OCI-LY7 (cell line): ENCODE results near the gene CASP8. TPM values are rescaled to one million over a fixed set of nuclear protein-coding genes. Genes with fewer than 3 reads are reported as not detected.
"Not testable (repeated sequence)": the region's sequence is repeated elsewhere in the genome, so short reads cannot be mapped to it uniquely, and the experiment has no call there.

Experiments used
- BruUV-seq: library from RNA; stranded (reverse); fragments of 400-500 nt; replicated peaks from 2 replicates; lab custom pipeline; 2021; lab: Mats Ljungman, UMichigan
- CTCF ChIA-PET: fragments of 300-600 bp; sonication (Branson Sonifier 250); formaldehyde crosslinking; loops from one replicate; lab custom pipeline; 2022; ENCODE audit warnings: antibody characterized with exemption; ENCODE audit not compliant: unreplicated experiment; lab: Charles Lee
- POLR2A ChIA-PET: fragments of 300-600 bp; sonication (Branson Sonifier 250); formaldehyde crosslinking; loops from one replicate; lab custom pipeline; 2022; ENCODE audit warnings: antibody characterized with exemption; lab: Charles Lee
- DNase-seq: peaks from one replicate; pipeline ENCODE4 v3.0.0-alpha.2; 2015; ENCODE audit warnings: low spot score
- H2AFZ ChIP-seq: fragments of 200-600 bp; sonication (generic), shearing (Covaris generic); 2 replicates; pipeline ENCODE4 v1.6.1; 2014; ENCODE audit warnings: mild to moderate bottlenecking, antibody characterized with exemption, low read length, moderate library complexity
- H3K27ac ChIP-seq: fragments of 200-600 bp; sonication (generic); 2 replicates; pipeline ENCODE4 v1.5.1; 2014; ENCODE audit warnings: mixed run types, low read depth, mild to moderate bottlenecking, moderate library complexity, low read length, inconsistent platforms; ENCODE audit not compliant: poor library complexity, severe bottlenecking
- H3K36me3 ChIP-seq: fragments of 200-600 bp; sonication (generic); 2 replicates; pipeline ENCODE4 v1.6.1; 2014; ENCODE audit warnings: mild to moderate bottlenecking, antibody characterized with exemption, low read length, moderate library complexity, mixed read lengths; ENCODE audit not compliant: insufficient read depth
- H3K4me1 ChIP-seq: fragments of 200-600 bp; sonication (generic); 2 replicates; pipeline ENCODE4 v1.5.1; 2014; ENCODE audit warnings: mild to moderate bottlenecking, low read length; ENCODE audit not compliant: insufficient read depth, poor library complexity, severe bottlenecking
- H3K4me2 ChIP-seq: fragments of 200-600 bp; sonication (generic); 2 replicates; pipeline ENCODE4 v1.6.1; 2014; ENCODE audit warnings: mild to moderate bottlenecking, low read length
- H3K4me3 ChIP-seq: fragments of 200-600 bp; sonication (generic); 2 replicates; pipeline ENCODE4 v1.5.1; 2014; ENCODE audit warnings: mild to moderate bottlenecking, low read depth, low read length; ENCODE audit not compliant: poor library complexity, severe bottlenecking
- H3K79me2 ChIP-seq: fragments of 200-600 bp; sonication (generic); 2 replicates; pipeline ENCODE4 v1.6.1; 2016; ENCODE audit warnings: low read depth, mild to moderate bottlenecking, low read length, moderate library complexity, mixed read lengths; ENCODE audit not compliant: insufficient read depth
- H3K9me2 ChIP-seq: fragments of 200-600 bp; sonication (generic); 2 replicates; pipeline ENCODE4 v1.6.1; 2016; ENCODE audit warnings: mild to moderate bottlenecking, low read length, mixed read lengths; ENCODE audit not compliant: insufficient read depth
- H3K9me3 ChIP-seq: fragments of 200-600 bp; sonication (generic); 2 replicates; pipeline ENCODE4 v1.6.1; 2014; ENCODE audit warnings: mild to moderate bottlenecking, mixed run types, low read length, mixed read lengths
- H4K20me1 ChIP-seq: fragments of 200-600 bp; sonication (generic); 2 replicates; pipeline ENCODE4 v1.6.1; 2014; ENCODE audit warnings: mild to moderate bottlenecking, antibody characterized with exemption, low read length, moderate library complexity, mixed read lengths; ENCODE audit not compliant: insufficient read depth
- EZH2phosphoT487 ChIP-seq: fragments of 200-600 bp; sonication (generic); IDR thresholded peaks from 2 replicates; pipeline ENCODE4 v1.6.1; 2018; ENCODE audit warnings: low read depth, borderline replicate concordance, mild to moderate bottlenecking, mixed run types, antibody characterized with exemption, low read length, moderate library complexity, mixed read lengths
- intact Hi-C: fragments of 100-400 bp; cut with micrococcal nuclease; formaldehyde crosslinking; loops from one replicate; pipeline ENCODE4 v1.10.0; 2022; ENCODE audit not compliant: unreplicated experiment
- total RNA-seq, 2 experiments: library from RNA; depleted of rRNA in 1 of 2; stranded (reverse); fragments of >200 nt in 1 of 2; shearing (Covaris generic) in 1 of 2; gene quantifications; 2 replicates each; pipeline ENCODE4 v1.2.3, GENCODE V29; 2014 to 2022
- TF ChIP-seq, protein P1 (sequence below): fragments of 200-600 bp; sonication (generic); conservative IDR thresholded peaks from 2 replicates; pipeline ENCODE4 v1.5.1; 2014; ENCODE audit warnings: mild to moderate bottlenecking, antibody characterized with exemption, low read length, moderate library complexity, mixed read lengths

CASP8 gene
- total RNA-seq, 2 experiments from 2014 or later, result 32.4 to 34.7 TPM

DNA sequence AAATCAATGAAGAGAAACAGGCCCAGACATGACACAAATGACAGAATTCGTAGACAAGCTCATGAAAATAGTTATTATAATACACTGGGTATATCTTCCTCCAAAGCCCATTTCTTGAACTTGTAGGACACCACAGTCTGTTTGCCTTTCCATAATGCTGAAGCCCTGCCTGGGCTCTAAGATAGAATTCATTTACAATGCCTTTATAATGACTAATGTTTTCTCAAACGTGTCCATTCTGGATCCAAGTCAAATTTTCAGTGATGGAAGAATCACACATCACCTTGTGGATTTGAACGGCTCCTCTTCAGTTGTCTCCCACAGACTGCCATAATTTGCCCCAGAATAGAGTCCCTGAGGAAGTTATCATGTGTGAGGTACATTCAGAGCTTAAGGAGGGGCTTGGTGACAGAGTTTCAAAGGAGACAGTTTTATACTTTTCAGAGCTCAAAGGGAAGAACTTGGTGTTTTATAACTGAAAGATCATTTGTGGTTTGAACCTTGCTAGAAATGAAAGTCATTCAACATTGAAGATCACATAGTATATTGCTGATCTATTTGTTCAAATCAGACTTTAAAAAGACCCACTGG, 38.2 kb downstream of the CASP8 start:
- no TSS peak for BruUV-seq
- Histone ChIP-seq H4K20me1 (no peaks in the 10 kb centered on the region), H3K4me2 (no peak overlapping the region), H2AFZ (no peak overlapping the region), H3K9me3 (no peaks in the 10 kb centered on the region), H3K4me3 (no peak overlapping the region), H3K36me3 (no peaks in the 10 kb centered on the region), H3K4me1 (no peaks in the 10 kb centered on the region), H3K27ac (no peak overlapping the region), H3K9me2 (no peaks in the 10 kb centered on the region), H3K79me2 (no peaks in the 10 kb centered on the region)
- TF ChIP-seq, protein P1, sequence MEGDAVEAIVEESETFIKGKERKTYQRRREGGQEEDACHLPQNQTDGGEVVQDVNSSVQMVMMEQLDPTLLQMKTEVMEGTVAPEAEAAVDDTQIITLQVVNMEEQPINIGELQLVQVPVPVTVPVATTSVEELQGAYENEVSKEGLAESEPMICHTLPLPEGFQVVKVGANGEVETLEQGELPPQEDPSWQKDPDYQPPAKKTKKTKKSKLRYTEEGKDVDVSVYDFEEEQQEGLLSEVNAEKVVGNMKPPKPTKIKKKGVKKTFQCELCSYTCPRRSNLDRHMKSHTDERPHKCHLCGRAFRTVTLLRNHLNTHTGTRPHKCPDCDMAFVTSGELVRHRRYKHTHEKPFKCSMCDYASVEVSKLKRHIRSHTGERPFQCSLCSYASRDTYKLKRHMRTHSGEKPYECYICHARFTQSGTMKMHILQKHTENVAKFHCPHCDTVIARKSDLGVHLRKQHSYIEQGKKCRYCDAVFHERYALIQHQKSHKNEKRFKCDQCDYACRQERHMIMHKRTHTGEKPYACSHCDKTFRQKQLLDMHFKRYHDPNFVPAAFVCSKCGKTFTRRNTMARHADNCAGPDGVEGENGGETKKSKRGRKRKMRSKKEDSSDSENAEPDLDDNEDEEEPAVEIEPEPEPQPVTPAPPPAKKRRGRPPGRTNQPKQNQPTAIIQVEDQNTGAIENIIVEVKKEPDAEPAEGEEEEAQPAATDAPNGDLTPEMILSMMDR, result no peak
- no peak for TF ChIP-seq EZH2phosphoT487
- intact Hi-C loops, result no loop called here
- CTCF ChIA-PET, result interaction anchor here (0.5 kb wide), 1 partner anchor 1518 kb away, joined by 3 read pairs; no protein-coding TSS in a partner anchor
- POLR2A ChIA-PET, result interaction anchor here (1.1 to 2.1 kb wide), 5 partner anchors 10 to 116 kb away, joined by 3 to 5 read pairs (median 3); no protein-coding TSS in a partner anchor
- no peak for DNase-seq

DNA sequence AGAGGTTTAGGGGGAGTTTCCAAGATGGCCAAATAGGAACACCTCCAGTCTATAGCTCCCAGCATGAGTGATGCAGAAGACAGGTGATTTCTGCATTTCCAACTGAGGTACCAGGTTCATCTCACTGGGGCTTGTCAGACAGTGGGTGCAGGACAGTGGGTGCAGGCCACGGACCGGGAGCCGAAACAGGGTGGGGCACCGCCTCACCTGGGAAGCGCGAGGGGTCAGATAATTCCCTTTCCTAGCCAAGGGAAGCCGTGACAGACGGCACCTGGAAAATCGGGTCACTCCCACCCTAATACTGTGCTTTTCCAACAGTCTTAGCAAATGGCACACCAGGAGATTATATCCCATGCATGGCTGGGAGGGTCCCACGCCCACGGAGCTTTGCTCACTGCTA, 39.6 kb downstream of the CASP8 start:
- H2AFZ ChIP-seq, H3K36me3 ChIP-seq, BruUV-seq, H3K4me2 ChIP-seq, H4K20me1 ChIP-seq, H3K79me2 ChIP-seq, intact Hi-C loops, H3K27ac ChIP-seq, CTCF ChIA-PET, DNase-seq, H3K4me3 ChIP-seq, H3K4me1 ChIP-seq, H3K9me2 ChIP-seq, H3K9me3 ChIP-seq: not testable (repeated sequence)
- POLR2A ChIA-PET, result interaction anchor here (1.4 to 2.1 kb wide), 4 partner anchors 8 to 68 kb away, joined by 3 to 6 read pairs (median 4); no protein-coding TSS in a partner anchor

DNA sequence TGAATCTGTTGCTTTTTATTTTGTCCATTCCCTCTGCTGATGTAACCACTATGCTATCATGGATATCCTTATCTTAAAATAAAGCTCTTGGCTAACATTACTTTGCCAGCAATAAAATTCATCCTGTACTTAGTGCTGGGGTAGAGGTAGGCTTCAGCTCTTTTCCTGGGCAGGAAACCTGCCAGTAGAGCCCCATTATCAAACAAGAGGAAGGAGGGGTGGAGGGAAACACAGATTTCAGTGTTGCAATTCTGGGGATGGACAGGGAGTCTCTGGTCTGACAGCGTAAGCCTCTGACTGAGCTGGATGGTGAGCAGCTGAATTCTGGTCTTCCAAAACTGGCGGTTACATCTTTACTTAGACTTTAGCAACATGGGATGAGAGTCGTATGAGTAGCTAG, 47.5 kb downstream of the CASP8 start:
- CTCF ChIA-PET, result no interaction called here
- H3K36me3 ChIP-seq, result no peaks in the 10 kb centered on the region
- no peak overlapping the region for H2AFZ ChIP-seq
- no peaks in the 10 kb centered on the region for H4K20me1 ChIP-seq
- POLR2A ChIA-PET, result interaction anchor here (0.7 to 1.8 kb wide), 2 partner anchors 9 to 43 kb away, joined by 3 to 5 read pairs; no protein-coding TSS in a partner anchor
- H3K79me2 ChIP-seq, result no peaks in the 10 kb centered on the region
- no peaks in the 10 kb centered on the region for H3K9me2 ChIP-seq
- TF ChIP-seq, protein P1, result no peak
- TF ChIP-seq EZH2phosphoT487, result no peak
- no peak overlapping the region for H3K27ac ChIP-seq
- no peaks in the 10 kb centered on the region for H3K9me3 ChIP-seq
- H3K4me2 ChIP-seq, result no peak overlapping the region
- intact Hi-C loops, result no loop called here
- no peak overlapping the region for H3K4me3 ChIP-seq
- DNase-seq, result no peak
- BruUV-seq, result no TSS peak
- no peaks in the 10 kb centered on the region for H3K4me1 ChIP-seq
